Omental fat pad (tissue), 4 donors: ENCODE results near the gene TMEM143. TPM values are rescaled to one million over a fixed set of nuclear protein-coding genes. Genes with fewer than 3 reads are reported as not detected.

ENCODE experiments used
- ATAC-seq: fragments of 150-250 bp; one replicate; pipeline ENCODE4 v1.9.1; 2016; ENCODE audit warnings: mild to moderate bottlenecking, moderate library complexity; ENCODE audit not compliant: low FRiP score
- DNase-seq: peaks from one replicate; pipeline ENCODE4 v3.0.0-alpha.2; 2019; ENCODE audit warnings: low spot score
- total RNA-seq, 4 donors: library from RNA; depleted of rRNA; stranded (reverse); fragments of >200 nt; gene quantifications; one replicate each; pipeline ENCODE4 v1.1.0, GENCODE V29; 2016
- TF ChIP-seq, protein P1 (sequence below), 3 donors: fragments of 450-650 bp; IDR thresholded peaks; one replicate each; pipeline ENCODE4 v1.5.1; 2016 to 2017; ENCODE audit warnings: antibody characterized with exemption in 3 of 3, mild to moderate bottlenecking in 3 of 3, moderate library complexity in 2 of 3

The TMEM143 gene
- total RNA-seq: 10 to 100 TPM in 1 of 4 donors, 1 to 10 TPM in 3; 2.0 to 11.5 (median 5.1) TPM

- DNase-seq (peak; percentile 83), ATAC-seq (peak; percentile 96)
- TF ChIP-seq, protein P1, sequence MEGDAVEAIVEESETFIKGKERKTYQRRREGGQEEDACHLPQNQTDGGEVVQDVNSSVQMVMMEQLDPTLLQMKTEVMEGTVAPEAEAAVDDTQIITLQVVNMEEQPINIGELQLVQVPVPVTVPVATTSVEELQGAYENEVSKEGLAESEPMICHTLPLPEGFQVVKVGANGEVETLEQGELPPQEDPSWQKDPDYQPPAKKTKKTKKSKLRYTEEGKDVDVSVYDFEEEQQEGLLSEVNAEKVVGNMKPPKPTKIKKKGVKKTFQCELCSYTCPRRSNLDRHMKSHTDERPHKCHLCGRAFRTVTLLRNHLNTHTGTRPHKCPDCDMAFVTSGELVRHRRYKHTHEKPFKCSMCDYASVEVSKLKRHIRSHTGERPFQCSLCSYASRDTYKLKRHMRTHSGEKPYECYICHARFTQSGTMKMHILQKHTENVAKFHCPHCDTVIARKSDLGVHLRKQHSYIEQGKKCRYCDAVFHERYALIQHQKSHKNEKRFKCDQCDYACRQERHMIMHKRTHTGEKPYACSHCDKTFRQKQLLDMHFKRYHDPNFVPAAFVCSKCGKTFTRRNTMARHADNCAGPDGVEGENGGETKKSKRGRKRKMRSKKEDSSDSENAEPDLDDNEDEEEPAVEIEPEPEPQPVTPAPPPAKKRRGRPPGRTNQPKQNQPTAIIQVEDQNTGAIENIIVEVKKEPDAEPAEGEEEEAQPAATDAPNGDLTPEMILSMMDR (IDR thresholded peaks at IDR 0.05): peak in 1 of 3 donors; percentile 4
Measured at GRCh38 chr19:48363810-48364597, at the start of gene TMEM143, which contains the start of gene SYNGR4. Gene TMEM143 (minus strand): TSS chr19:48363940. CDS start chr19:48363920, 20 bp downstream. Gene SYNGR4 (plus strand): TSS chr19:48364367. CDS start chr19:48365843, 1,476 bp downstream.

DNA sequence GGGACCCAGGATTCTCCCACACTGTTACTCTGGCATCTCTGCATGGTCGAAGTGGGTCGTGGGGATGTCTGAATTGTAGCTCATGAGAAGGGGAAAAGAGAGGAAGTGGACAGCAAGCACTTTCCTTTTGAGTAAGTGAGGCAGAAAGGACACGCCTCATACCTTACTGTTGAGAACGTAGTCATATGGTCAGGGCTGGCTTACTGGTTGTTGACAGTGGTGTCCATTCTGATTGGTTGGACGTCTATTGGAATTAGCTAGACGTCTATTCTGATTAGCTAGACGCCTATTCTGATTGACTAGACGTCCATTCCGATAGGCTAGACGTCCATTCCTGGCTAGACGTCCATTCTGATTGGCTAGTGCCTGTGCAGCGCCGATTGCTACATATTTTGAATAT, 42.1 kb upstream of the TMEM143 start:
- no peak for ATAC-seq
- no peak for DNase-seq
- TF ChIP-seq, protein P1 (IDR thresholded peaks at IDR 0.05): no peak

DNA sequence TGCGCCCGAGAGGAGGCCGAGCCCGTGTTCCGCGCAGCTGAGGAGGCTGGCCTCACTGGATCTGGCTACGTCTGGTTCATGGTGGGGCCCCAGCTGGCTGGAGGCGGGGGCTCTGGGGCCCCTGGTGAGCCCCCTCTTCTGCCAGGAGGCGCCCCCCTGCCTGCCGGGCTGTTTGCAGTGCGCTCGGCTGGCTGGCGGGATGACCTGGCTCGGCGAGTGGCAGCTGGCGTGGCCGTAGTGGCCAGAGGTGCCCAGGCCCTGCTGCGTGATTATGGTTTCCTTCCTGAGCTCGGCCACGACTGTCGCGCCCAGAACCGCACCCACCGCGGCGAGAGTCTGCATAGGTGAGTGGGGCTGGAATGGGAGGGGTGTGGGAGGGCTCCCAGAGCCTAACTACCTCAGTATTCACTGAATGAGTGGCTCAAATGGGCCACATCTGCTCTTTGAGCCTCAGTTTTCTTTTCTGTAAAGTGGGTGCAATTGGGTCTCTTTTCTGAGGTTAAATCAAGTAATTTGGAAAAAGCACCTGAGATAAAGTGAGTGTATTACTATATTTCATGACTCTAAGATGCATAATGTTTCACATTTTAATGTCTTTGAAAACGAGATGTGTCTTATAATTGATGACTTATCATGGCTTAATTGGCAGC, 41.4 kb upstream of the TMEM143 start:
- DNase-seq (no peak), ATAC-seq (no peak)
- TF ChIP-seq, protein P1 (IDR thresholded peaks at IDR 0.05): no peak

- no peak for DNase-seq
- no peak for ATAC-seq
- TF ChIP-seq, protein P1 (IDR thresholded peaks at IDR 0.05): no peak
Measured at GRCh38 chr19:48403606-48404005, 39.9 kb upstream of the TMEM143 start.

- TF ChIP-seq, protein P1 (IDR thresholded peaks at IDR 0.05): no peak
- DNase-seq: no peak
- no peak for ATAC-seq
Measured at GRCh38 chr19:48401287-48401686, 37.5 kb upstream of the TMEM143 start.

DNA sequence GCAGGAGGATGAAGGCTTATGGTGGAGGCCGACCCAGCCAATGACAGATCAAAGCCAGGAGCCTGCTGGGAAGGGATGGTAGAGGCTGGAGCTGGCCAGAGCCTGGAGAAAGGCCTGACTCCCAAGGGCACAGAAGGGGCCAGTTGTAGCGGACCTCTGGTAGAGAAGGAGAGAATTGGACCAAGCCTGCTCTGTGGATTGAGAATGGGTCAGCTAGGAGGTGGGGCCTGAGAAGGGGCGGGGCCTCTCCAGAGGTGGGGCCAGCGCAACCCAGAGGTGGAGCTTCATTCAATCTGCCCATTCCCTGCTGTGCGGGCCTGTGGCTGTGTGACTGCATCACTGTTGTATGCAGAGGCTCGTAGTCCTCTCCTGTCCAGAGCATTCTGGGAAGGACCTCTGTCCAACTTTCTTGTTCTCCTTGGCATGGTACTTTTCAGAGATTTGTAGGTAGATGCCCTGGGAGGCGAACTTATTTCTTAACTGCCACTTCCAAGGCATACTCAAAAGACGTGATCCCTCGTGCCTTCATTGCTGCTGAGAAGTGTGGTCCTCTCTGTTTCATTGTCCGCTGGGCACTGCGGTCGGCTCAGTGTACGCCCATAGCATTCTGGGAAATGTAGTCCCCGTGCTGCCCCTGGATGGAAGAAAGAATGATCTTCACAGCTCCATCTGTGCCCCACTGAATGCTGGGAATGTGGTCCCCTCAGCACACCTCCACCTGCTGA, 36.4 kb upstream of the TMEM143 start:
- no peak for DNase-seq
- TF ChIP-seq, protein P1 (IDR thresholded peaks at IDR 0.05): no peak

More for the DNA sequence above, 36.4 kb upstream of the TMEM143 start:
- ATAC-seq: peak; percentile 38
